OCI-M2 (cell line): ENCODE results near the gene CDK3.
A peak's percentile ranks its signal among the peaks of the same experiment; 100 is the strongest.
"Not testable (repeated sequence)": the region's sequence is repeated elsewhere in the genome, so short reads cannot be mapped to it uniquely, and the experiment has no call there.

Experiments used
- DNase-seq: peaks from one replicate; lab custom pipeline; 2025; ENCODE audit not compliant: unreplicated experiment; lab: John Stamatoyannopoulos, UW

The CDK3 gene

GRCh38 chr17:76000755-76001521 lies at the start of gene CDK3:
Gene CDK3, plus strand, starts transcription at chr17:76000855. Its CDS starts 571 bp downstream, at chr17:76001426.
- DNase-seq: no peak

DNA sequence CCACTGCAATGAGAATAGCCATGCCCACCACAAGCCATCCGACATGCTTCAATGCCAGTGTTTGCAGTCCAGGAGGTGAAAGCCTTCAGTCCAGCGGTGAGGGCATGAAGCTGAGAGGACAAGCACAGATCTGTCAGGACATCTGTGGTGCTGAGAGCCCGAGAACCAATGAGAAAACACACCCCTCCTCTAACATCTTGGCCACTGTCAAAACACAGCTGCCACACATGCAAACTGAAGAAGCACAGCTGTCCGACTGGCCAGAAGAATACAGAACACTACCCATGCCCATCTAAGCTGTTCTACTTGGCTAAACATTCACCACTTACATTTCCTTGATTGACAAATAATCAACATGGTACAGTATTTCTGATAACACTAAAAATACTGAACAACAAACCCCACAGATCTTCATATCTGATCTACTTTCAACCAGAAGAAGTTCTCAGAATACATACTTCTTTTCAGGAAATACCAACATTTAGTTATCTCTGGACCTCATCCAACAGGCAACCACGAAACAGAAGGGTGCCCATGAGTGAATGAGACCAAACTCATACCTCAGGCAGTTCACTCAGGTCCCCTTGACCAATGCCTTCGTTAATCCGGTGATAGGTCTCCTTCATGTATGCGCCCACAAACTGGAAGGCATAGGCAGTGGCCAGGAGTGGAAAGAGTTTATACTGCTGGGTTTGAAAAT lies 49.6 kb upstream of the CDK3 start:
- DNase-seq: no peak

- no peak for DNase-seq
These were observed 41.4 kb upstream of the CDK3 start for GRCh38 chr17:75959051-75959838.

GRCh38 chr17:75959839-75960511 lies 40.7 kb upstream of the CDK3 start:
- no peak for DNase-seq

DNA sequence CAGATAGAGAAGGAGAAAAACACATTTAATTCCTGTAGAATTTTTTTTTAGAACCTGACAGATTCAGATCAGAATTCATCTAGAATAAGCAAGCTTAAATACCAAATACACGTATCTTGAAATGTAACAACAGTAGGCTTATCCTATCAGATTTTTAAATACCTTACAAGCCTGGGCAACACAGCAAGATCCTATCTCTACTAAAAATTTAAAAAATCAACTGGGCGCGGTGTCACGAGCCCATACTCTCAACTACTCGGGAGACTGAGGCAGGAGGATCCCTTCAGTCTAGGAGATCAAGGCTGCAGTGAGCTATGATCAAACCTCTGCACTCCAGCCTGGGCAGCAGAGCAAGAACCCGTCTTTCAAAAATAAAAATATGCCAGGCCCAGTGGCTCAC lies 35.2 kb upstream of the CDK3 start:
- DNase-seq: no peak

- DNase-seq: not testable (repeated sequence)
These were observed 31.6 kb upstream of the CDK3 start for GRCh38 chr17:75969044-75969443.

GRCh38 chr17:75970011-75970523 lies 30.6 kb upstream of the CDK3 start:
- DNase-seq: peak; percentile 55

DNA sequence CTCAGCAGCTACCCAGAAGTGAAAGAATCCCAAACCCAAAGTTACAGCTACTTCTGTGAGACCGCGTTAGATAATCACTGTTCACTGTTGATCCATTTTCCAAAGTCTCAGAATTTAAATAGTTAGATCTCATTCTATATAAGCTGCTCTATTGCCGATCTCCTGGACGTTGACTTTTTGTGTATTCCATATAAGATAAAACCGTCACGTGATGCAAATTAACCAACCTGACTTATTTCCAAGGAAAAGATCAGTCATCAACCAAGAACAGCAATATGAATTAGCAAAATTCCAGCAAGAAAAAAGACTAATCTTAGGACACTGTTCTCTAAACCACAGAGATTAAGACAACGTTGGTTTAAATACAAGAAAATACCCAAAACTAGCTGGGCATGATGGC lies 30.0 kb upstream of the CDK3 start:
- DNase-seq: no peak

DNA sequence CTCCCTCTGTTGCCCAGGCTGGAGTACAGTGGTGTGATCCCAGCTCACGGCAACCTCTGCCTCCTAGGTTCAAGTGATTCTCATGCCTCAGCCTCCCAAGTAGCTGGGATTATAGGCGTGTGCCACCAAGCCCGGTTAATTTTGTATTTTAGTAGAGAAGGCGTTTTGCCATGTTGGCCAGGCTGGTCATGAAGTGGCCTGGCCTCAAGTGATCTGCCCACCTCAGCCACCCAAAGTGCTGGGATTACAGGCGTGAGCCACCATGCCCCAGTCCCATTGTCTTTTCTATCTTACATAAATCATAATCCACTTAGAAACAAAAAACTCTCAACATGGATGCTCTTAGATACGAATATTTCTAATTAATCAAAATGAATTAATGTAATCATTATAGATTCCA lies 25.5 kb upstream of the CDK3 start:
- DNase-seq: not testable (repeated sequence)

- DNase-seq: no peak
These were observed 24.9 kb upstream of the CDK3 start for GRCh38 chr17:75975757-75976174.

- DNase-seq: no peak
These were observed 24.3 kb upstream of the CDK3 start for GRCh38 chr17:75976175-75976848.

- peak; percentile 75 for DNase-seq
These were observed 21.5 kb upstream of the CDK3 start, which contains the start of the genes ACOX1 and TEN1 for GRCh38 chr17:75978938-75979704. Gene ACOX1, minus strand, starts transcription at chr17:75979166. Its CDS starts 93 bp downstream, at chr17:75979073. Gene TEN1, plus strand, starts transcription at chr17:75979240. Its CDS starts 6,953 bp downstream, at chr17:75986193.

GRCh38 chr17:75979705-75980187 lies 20.9 kb upstream of the CDK3 start:
- DNase-seq: no peak

DNA sequence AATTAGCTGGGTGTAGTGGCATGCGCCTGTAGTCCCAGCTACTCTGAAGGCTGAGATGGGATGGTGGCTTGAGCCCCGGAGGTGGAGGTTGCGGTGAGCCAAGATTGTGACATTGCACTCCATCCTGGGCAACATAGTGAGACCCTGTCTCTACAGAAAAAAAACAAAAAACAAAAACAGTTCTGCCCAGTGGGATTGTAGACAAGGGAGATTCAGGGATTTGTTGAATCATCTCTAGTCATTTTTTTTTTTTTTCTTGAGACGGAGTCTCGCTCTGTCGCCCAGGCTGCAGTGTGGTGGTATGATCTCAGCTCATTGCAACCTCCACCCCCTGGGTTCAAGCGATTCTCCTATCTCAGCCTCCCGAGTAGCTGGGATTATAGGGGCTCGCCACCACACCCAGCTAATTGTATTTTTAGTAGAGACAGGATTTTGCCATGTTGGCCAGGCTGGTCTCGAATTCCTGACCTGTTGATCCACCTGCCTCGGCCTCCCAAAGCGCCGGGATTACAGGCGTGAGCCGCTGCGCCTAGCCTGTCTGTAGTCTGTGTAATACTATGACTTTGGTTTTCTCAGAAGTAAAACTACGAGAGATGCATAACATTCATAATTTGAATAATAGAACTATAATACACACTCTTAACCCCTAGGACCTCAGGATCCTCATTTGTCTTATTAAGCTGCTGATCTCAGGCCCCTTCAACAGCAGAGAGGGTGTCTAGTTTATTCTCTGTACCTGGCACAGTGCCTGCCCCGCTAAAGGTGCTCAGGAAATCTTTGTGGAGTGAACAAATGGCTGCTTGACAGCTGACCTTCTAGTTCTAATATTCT lies 20.3 kb upstream of the CDK3 start:
- no peak for DNase-seq

- no peak for DNase-seq
These were observed 19.5 kb upstream of the CDK3 start for GRCh38 chr17:75981019-75981615.

GRCh38 chr17:75983501-75984181 lies 17.0 kb upstream of the CDK3 start:
- no peak for DNase-seq

DNA sequence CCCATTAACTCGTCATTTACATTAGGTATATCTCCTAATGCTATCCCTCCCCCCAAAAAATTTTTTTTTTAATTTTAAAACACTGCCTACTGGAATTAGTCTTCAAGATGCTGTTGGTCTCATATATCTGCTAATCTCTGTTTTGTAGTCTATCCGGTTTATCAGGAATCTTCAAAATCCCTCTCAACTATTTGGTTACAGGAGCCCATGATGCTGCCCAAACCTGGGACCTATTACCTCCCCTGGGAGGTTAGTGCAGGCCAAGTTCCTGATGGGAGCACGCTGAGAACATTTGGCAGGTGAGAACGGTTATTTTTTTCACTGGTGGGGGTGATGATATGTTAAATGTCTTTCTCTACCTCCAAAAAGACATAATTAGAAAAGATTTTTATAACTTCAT lies 14.7 kb upstream of the CDK3 start:
- no peak for DNase-seq
